NCI-H1930 (cell line): ENCODE results near the gene JAM3.

Experiments
- DNase-seq, 2 experiments: peaks; one replicate each; lab custom pipeline; 2025; lab: John Stamatoyannopoulos, UW

Gene JAM3

DNA sequence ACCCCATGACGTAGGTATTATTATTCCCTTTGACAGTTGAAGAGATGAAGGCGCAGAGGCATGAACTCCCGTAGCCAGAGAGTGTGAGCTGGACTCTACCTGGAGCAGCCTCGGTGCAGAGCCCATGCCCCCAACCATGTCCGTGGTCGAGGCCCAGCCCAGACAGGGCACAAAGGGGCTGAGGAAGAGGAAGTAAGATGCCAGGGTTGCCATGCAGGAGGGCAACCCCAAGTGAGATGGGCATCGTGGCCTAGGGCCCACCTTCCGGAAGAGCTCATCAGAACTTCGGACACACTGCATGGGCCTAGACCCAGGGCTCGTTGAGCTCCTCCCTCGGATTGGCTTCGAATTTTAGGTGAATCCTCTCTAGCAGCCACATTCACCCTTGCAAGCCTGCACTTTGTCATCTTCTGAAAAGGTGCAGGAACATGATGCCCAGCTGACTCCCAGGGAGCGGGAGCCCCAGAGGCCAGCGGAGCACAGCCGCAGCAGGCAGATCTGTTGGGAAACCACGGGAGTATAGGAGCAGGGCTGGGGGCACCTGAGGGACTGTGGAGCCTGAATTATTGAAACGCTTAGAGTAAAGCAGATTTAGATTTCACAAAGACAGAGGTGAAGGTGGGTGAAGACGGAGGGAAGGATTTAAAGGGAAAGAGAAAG, 29.0 kb upstream of the JAM3 start:
- no peak for DNase-seq

DNA sequence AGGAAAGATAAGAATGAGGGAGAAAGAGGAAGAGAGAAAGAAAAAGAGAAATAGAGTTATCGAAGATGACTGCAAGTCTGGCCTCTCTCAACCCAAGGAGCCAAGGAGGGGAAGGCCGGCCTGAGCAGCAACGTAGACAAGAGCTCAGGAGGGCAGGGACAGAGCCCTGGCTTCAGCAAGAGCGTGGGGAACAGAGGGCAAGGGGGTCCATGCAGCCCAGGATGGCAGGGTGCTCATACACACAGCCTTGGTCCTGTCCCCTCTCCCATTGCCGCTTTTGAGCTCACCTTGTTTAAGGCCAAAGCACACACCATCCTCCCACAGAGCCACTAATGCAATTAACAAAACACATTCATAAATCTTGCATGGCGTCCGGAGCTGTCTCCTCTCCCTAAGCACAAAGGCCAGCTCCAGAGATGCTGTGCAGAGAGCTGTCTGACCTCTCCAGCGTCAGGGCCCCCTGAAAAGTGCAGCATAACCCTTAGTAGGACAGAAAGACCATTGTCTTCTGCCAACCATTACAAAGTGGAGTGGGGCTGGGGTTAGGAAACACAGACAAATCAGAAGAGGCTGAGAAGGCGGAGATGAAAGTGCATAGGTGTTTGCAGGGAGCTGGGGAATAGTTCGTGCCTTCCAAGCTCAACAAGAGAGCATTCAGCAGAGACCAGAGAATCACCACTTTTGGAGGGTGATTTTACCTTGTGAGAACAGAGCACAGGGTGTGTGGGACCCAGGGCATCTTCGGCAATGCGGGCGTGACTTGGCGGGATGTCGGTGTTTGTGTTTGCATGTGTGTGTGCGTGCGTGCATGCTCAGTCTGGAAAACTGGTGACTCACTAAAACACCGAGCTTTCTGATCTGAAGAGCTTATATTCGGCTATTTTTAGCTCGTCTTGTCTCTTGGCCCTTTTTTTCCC, 28.2 kb upstream of the JAM3 start:
- no peak for DNase-seq

DNA sequence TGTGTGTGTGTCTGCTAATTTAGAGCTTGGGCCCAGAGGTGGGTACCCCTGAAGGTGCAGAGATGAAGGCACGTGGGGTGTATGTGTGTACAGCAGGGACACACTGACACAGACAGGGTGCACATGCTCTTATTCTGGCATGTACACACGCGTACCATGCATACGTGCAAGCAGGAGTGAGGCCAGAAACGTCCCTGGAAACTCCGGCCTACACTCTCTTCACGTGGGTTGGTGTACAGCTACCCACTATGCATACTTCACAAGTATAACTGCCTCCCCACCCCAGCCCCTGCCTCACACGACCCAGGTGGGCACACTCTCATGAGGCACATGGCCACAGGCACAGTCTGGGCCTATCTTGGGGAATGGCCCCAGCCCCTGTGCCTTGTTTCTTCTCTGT, 27.5 kb upstream of the JAM3 start:
- no peak for DNase-seq

DNA sequence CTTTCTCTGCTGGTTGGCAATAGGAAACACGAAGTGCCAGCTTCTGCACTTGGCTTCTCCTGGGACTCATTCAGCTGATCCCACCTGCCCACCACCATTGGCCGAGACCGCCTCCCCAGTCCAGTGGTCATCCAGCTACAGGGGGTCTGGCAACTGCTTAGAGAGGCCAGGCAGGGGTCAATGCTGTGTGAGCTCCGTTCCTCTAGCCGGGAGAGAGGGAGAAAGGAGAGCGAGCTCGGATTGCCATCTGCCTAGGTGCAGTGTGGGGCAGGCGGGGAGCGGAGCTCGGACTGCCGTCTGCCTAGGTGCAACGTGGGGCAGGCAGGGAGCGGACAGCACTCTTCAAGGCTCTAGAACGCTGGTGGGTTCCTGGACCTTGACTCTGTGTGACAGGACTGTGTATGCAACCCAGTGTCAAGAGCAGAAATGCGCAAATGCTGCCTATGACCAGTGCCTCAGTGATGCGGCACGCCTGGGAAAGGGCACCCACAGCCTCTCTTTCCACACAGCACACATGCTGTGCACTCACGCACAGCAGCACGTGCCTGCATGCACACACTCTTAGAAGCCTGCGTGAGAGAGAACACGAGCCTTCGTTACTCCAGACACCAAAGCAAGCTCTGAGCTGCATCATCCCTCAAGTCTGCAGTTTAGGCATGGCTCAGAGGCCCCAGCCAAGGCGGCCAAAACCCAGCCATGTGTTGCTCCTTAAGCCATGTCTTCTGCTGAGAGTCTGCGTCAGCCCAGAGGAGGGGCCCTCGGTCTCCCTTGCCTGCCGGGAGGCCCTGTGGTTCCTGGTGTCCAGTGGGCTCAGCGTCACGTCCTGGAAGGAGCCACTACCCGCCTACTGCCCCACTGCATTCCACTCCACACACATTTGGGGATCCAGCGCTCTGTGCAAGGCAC, 26.8 kb upstream of the JAM3 start:
- no peak for DNase-seq

DNA sequence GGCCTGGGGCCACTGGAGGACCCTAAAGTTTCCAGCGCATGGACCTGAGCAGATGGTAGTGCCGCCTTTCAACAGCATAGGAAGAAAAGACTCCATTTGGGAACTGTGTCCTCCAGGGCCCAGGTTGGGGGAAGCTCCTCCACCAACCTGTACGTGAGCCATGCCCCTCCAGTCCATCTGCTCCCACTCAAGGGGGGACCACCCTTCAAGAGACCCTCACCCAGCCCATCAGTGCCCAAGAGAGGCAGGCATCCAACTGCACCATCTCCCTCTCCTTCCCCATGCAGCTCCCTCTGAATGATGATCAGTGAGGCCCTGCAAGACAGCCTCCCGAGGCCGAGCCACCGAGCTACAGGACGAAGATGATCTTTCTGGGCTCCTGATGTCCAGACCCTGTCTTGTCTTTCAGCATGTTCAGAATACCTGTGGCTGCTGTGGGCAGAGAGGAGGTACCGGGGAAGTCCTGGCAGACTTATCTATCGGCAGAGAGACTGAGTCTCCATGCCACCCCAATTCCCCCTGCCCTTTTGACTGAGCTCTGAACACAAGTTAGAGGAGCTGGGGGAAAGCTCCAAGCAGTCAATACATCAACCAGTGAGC, 25.0 kb upstream of the JAM3 start:
- no peak for DNase-seq

DNA sequence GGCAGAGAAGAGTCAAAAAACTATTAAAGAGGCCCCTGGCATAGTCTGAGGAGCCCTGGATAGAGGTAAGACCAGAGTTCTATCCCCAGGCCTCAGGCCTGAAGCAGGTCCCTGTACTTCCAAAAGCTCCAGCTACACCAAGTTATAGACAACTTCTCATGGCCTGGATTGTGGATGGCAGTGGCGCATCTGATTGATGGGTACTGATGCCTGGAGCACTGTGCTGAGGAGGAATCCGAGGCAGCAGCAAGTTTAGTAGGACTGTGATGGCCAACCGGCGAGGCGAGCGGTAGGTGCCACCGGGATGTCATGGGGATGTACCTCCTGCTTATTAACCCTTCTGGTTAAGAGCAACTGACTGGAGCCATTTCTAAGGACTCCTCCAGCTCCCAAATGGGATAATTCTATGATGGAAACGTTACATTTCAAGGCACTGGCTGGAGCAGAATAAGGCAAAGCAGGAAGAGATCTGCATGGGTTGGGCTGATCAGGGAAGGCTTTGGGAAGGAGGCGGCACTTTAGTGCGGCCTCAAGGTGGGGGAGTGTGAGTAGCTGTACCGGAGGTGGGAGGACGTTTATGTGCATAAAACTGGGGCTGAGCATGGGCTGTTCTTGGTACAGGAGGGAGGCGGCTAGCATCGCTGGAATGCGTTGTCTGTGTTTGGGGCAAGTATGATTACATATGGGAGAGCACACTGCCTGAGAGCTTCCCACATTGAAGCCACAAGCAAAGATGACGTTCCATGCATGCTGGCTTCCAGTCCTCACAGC, 24.2 kb upstream of the JAM3 start:
- DNase-seq: no peak

DNA sequence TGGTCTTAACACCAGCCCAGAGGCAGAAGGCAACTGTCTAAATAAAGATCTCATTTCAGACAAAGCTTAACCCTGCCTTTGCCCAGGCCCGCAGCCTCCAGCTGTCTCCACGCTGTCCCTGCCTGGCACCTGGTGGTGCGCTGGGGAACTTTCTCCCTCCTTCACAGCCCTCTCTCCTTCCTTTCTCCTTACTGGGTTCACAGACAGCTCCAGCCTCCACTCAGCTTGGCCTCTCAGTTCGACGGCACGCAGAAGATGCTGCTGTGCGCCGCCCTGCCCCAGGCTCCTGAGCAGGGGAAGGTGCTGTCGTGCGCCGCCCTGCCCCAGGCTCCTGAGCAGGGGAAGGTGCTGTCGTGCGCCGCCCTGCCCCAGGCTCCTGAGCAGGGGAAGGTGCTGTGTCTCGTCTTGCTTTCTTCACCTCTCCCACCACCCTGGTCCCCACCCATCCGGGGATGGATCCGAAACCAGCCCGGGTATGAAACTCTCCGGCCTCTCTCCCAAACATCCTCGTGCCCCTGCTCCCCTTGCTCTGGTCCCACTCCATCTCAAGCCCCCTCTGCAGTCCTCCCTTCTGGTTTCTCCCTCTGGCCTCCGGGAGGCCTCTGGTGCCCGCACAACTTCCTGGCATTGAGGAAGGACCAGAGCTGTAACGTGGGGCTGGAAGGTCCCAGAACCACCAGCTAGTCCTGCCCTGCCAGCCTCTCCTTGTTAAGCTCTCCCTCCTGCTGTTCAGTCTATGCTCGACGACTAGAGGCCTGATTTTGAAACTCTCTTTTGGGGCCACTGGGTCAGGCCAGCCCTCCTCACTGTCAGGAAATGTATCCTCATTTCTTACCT, 22.9 kb upstream of the JAM3 start:
- no peak for DNase-seq

DNA sequence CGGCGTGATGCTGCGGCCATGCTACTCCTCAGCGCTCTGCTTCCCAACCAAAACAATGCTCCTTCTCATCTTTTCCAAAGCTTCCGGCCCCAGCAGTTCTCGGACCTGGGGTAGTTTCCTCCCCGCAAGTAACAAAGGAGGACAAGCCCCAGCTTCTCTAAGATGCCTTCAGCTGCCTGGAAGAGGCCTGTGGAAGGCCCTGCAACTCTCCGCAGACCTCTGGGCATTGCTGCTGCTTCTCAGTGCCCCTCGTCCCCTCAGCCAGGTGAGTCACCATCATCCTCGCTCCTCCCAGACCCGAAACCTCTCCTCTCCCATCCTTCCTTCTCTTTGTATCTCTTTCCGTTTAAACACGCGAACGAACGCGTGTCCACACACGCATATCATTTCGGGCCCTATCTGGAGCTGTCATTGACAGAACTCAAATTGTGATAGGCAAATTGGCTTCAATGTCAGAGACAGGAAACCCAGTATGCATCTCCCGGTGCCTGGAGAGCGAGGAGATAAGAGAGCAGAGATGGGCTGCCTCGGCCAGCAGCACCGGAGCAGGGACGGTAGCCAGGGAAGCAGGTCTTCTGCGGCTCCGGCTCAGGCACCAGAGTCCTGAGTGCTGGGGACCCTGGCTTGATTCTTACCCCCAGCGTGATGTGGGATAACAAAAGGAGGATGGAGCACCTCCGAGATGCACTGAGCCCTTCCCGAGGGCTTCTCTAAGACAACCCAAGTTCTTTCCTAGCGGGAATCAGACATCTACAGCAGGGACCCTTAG, 22.0 kb upstream of the JAM3 start:
- no peak for DNase-seq

DNA sequence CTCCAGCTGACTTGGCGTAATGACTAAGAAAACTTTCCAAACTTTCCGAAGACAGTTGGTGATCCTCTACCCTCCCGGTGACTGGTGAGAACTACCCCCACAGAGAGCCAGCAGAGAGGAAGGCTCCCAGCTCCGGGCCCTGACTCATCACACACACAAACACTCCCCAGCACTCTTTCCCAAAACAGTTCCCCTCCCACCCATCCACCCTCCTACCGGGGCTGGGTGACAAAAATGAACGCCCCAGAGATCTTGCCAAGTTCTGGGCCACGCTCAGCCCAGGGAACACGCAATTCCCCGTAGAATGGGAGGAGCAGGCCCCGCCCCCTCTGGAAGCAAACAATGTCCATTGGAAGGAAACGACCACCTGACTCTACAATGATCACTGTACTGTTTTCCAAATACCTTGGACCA, 21.3 kb upstream of the JAM3 start:
- no peak for DNase-seq

DNA sequence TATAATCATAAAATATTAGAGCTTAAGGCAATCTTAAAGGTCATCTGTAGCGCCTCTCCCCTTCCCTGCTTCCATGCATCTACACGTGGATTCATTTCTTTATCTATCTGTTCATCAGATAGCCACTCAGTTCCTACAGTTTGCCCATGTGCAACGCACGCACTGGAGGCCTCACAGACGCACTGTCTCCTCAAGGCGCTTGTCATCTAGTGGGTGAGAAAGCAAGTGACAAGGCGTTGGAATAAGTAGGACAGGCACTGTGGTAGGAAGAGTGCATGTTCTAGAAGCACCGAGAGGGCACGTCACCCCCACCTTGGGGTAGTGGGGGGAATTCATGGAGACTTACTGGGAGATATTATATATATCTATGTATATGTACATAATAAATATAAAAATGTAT, 20.8 kb upstream of the JAM3 start:
- DNase-seq: no peak

DNA sequence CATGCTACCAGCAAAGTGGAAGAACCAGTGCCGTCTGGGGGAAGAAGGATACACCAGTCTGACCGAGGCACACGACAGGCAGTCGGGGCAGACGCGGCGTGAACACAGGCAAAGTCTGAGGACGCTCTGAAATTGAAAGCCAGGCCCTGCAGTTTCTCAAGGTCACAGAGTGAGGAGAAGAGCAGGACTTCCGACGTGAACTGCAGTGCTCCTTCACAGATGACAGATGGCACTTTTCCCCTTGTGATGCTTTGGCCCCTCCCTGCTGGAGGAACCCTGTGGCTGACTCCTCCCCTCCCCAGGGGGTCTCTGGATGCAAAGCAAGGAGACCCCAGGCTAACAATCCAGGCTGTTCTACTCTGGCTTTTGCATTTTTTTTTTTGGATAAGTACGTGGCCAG, 19.6 kb upstream of the JAM3 start:
- DNase-seq: no peak

DNA sequence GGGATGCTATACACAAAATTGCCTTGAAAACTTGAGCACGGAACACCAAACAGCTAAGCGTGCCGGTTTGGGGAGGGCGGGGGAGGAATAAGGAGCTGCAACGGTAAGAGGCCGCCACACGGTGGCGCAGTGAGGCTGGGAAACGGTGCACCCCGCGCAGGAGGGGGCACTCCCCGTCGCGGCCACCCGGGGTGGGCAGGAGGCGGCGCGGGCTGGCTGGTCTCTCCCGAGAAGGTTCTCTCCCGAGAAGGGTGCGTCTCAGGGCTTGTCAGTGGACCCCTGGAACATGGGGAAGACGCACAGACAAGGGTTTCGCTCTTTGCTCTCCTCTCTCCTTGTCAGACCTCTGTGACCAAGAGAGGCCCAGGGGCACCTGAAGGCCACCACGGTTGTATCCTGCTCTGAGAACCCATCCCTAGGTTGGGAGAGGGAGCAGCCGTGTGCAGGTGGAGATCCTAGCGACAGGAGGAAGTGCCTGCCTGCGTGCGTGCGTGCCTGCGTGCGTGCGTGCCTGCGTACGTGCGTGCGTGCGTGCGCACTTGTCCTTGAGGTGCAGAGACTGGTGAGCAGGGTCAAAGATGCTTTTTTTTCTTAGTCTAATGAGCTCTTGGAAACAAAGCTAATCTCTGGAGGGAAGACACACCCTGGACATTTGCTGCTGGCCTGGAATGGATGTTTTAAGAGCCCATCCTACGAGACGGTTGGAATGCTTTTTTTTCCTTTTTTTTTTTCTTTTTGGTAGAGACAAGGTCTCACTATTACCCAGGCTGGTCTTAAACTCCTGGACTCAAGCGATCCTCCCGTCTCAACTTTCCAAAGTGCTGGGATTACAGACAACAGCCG, 18.1 kb upstream of the JAM3 start:
- peak; percentile 44 to 67 for DNase-seq

DNA sequence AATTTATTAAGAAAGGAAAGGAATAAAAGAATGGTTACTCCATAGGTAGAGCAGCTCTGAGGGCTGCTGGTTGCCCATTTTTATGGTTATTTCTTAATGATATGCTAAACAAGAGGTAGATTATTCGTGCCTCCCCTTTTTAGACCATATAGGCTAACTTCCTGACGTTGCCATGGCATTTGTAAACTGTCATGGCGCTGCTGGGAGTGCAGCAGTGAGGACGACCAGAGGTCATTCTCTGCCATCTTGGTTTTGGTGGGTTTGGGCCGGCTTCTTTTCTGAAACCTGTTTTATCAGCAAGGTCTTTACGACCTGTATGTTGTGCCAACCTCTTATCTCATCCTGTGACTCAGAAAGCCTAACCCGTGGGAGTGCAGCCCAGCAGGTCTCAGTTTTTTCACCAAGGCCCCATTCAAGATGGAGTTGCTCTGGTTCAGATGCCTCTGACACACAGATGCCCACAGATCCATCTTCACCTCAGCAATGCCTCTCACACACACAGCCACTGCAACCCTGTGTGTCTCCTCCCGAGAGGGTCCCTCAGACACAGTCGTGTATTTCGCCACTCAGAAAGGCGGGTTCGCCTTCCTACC, 16.4 kb upstream of the JAM3 start:
- no peak for DNase-seq

DNA sequence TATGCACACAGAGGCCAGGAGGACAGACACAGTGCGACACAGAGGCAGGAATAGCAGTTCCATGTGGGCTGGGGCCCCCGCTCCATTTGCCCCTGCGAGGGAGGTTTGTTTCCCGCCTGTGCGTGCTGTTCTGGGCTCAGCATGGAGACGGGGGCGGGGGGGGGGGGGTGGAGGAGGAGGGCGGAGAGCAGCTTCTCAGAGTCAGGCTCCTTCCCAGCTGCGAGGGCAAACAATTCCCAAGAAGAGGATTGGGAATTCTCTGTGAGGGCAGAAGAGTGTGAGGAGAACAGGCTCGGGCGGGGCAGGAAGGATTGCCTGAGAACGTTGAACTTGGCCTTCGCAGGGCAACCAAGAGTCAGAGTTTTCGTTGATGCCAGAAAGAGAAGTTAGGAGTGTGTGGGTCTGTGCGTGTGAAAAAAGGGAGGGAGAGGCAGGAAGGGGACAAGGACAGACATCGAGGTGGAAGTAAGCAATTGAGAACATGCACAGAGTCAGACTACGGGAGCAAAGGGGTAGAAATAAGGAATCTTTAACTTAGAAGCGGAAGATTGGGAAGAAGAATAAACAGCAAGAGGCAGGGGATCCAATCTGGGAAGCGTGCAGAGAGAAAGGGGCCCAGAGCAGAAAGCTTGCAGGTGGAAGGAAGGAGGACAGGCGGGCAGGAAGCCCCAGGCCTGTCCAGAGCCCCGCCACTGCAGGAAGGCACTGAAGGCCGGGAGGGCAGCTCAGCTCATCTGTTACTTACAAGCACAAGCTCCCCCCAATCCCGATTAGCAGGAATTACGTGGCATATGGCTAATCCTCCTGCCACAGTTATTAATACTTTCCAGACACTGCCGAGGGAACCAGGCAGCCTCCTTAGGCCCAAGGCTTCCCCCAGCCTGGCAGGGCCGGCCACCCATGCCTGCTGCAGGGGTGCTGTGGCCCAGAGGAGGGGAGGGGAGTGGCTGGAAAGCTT, 15.6 kb upstream of the JAM3 start:
- no peak for DNase-seq

DNA sequence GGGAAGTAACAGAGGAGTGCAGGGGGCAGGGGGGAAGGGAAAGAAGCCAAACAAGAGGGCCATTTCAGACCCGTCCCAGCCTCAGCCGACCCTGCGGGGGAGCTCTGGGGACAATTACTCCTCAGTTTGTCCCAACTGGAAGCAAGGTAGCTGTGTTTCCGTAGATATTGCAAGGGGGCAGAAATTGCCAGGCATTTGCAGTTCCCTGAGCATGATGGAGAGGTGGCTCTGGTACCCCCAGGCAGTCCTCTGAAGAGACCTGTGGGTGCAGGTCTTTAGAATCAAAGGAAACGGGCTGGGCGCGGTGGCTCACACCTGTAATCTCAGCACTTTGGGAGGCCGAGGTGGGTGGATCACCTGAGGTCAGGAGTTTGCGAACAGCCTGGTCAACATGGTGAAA, 13.8 kb upstream of the JAM3 start:
- DNase-seq: no peak

DNA sequence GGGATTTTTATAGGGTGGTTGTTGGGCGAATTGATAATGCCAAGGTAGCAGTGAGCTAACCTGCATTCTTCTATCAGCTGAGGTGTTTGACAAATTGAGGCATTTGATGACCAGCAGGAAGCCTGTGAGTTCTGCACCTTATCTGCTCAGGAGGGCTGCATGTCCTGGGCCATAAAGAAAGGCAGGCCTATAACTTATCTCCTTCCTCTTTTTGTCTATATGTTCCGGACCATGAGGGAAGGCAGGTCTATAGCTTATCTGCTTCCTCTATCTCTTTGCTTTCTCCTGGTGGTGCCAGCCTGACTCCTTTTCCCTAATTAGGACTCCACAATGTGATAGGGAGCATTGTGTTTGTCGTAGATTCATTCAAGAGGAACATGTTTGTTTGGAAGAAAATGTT, 8.6 kb upstream of the JAM3 start:
- DNase-seq: no peak
